ENCODE results near the gene CCDC187.

The CCDC187 gene

DNA sequence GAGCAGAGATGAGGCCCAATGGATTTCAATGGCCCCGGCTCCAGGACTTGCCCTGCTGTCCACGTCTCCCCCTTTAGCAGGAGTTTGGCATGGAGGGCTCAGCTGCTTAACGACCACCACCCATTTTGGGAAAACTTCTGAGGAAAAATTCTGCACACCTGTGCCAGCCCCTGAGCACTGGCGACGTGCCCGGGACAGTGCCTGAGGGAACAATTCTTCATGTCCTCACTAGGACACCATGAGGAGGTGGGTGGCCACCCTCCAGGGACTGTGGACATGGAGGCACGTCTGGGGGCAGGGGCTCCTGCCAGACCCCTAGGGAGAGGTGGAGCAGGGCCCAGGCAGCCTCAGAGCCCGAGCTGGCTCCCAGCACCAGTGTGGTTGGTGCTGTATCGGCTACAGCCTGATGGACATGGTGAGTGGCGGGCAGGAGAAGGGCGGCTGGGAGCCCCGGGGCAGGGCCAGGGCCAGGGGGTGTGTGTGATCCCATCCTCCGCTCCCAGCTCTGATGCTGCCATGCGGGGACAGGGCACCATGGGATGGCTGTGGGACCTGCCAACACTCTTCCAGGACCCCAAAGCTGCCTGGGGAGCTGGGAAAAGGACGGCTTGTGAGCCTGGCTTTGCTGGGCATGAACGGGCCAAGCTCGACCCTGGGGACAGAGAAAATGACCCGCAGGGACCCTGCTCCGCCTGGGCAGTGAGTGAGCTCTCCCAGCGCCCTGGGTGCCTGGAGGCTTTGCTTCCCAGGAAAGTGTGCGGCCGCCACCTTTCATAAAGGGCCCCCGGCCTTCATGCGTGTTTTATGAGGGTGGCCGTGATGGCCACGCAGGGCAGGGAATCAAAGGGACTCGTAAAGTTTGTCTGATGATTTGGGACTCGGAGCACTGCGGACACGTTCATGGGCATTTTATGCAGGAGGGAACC is 54.7 kb downstream of the CCDC187 start:
- peaks cover 7% of the 10 kb centered on the region for H3K4me1 ChIP-seq (ENCODE audit: control insufficient read depth, insufficient read depth, low read length)
- H3K9ac ChIP-seq (ENCODE audit: low read length) = no peak overlapping the region
- H3K36me3 ChIP-seq (ENCODE audit: control insufficient read depth, insufficient read depth, low read length) = no peaks in the 10 kb centered on the region
- no peak overlapping the region for H3K4me3 ChIP-seq (ENCODE audit: low read length)
- H3K27me3 ChIP-seq (ENCODE audit: control insufficient read depth, insufficient read depth, low read length) = no peaks in the 10 kb centered on the region
- no peak overlapping the region for H3K27ac ChIP-seq (ENCODE audit: low read depth, low read length)

DNA sequence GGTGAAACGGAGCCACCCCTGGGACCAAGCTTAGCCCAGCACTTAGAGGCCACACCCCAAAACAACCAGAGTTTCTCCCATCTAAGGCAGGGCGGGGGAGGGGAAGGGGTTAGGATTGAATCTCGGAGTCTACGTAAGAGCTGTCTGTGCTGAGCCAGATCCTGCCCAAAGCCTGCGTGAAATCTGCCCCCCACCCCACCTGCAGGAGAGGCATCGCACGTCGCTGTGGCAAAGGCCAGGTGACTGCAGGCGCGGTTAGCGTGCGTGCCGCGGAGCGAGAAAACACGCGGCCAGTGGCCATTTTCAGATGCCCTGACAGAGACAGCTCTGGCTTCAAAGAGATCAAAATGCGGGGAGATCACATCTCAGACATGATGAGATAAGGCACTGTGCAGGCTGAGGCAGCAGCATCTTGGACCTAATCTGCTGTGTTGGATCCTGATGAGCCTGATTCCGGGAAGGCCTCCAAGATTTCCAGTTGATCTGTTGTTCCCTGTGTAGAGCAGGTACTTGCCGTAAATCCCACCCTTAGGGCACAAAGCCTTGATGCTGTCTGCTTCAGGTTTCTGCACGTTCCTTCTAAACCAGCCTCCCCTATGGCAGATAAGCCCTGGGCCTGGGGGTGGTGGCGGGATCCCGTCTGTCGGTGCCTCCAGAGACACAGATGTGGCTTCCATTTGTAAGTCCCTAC is 55.8 kb downstream of the CCDC187 start:
- H3K27me3 ChIP-seq (ENCODE audit: control insufficient read depth, insufficient read depth, low read length) = no peaks in the 10 kb centered on the region
- H3K4me3 ChIP-seq (ENCODE audit: low read length) = no peak overlapping the region
- H3K9ac ChIP-seq (ENCODE audit: low read length) = no peak overlapping the region
- peaks cover 7% of the 10 kb centered on the region for H3K4me1 ChIP-seq (ENCODE audit: control insufficient read depth, insufficient read depth, low read length)
- no peak overlapping the region for H3K27ac ChIP-seq (ENCODE audit: low read depth, low read length)
- no peaks in the 10 kb centered on the region for H3K36me3 ChIP-seq (ENCODE audit: control insufficient read depth, insufficient read depth, low read length)

DNA sequence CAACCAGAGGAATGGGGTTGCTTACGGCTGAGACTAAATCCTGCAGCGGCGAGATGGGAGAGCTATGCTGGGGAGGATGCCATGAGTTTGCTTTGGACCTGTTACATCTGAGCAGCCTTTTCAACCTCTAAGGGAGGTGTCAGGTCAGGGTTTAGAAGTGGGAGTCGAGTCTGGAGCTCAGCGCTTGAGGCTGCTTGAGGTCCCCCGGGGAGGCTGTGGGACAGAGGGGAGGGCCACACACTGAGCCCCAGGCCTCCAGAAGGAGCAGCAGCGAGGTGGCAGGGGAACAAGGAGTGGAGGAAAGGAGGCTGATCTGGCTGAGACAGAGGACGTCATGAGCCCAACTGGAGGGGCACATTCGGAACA is 56.4 kb downstream of the CCDC187 start:
- no peak overlapping the region for H3K27ac ChIP-seq (ENCODE audit: low read depth, low read length)
- no peaks in the 10 kb centered on the region for H3K36me3 ChIP-seq (ENCODE audit: control insufficient read depth, insufficient read depth, low read length)
- peaks cover 7% of the 10 kb centered on the region for H3K4me1 ChIP-seq (ENCODE audit: control insufficient read depth, insufficient read depth, low read length)
- no peaks in the 10 kb centered on the region for H3K27me3 ChIP-seq (ENCODE audit: control insufficient read depth, insufficient read depth, low read length)
- no peak overlapping the region for H3K4me3 ChIP-seq (ENCODE audit: low read length)
- H3K9ac ChIP-seq (ENCODE audit: low read length) = no peak overlapping the region

DNA sequence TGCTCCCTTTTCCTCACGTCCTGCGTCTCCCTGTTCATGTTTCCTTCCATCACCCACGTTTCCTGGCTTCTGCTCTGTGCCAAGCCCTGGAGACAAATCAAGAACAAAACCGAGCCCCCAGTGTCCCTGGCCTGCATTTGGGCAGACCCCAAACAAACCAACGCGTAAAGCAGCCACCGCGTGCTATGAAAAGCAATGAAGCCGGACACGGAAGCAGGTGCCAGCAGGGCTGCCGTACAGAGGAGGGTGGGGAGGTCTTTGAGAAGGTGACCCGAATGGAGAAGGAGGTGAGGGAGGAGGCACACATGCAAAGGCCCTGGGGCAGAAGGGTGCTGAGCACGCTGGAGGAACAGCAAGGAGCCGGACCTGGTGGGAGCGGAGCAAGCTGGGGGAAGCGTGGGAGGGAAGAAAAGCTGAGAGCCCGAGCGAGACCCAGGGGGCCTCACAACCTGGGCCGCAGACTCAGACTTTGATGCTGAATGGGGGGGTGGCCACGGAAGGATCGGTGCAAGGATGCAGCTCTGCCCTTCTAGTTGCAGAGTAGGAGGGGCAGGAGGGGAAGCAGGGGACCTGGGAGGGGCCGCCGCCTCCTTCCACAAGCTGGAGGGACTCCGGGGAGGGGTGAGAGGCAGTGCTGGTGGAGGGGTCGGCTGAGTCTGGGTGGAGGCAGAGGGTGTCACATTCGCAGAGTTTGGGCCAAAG is 56.9 kb downstream of the CCDC187 start:
- Histone ChIP-seq H3K4me3 (ENCODE audit: low read length) (no peak overlapping the region), H3K27me3 (ENCODE audit: control insufficient read depth, insufficient read depth, low read length) (no peaks in the 10 kb centered on the region), H3K4me1 (ENCODE audit: control insufficient read depth, insufficient read depth, low read length) (peaks cover 7% of the 10 kb centered on the region), H3K27ac (ENCODE audit: low read depth, low read length) (no peak overlapping the region), H3K9ac (ENCODE audit: low read length) (no peak overlapping the region), H3K36me3 (ENCODE audit: control insufficient read depth, insufficient read depth, low read length) (no peaks in the 10 kb centered on the region)

DNA sequence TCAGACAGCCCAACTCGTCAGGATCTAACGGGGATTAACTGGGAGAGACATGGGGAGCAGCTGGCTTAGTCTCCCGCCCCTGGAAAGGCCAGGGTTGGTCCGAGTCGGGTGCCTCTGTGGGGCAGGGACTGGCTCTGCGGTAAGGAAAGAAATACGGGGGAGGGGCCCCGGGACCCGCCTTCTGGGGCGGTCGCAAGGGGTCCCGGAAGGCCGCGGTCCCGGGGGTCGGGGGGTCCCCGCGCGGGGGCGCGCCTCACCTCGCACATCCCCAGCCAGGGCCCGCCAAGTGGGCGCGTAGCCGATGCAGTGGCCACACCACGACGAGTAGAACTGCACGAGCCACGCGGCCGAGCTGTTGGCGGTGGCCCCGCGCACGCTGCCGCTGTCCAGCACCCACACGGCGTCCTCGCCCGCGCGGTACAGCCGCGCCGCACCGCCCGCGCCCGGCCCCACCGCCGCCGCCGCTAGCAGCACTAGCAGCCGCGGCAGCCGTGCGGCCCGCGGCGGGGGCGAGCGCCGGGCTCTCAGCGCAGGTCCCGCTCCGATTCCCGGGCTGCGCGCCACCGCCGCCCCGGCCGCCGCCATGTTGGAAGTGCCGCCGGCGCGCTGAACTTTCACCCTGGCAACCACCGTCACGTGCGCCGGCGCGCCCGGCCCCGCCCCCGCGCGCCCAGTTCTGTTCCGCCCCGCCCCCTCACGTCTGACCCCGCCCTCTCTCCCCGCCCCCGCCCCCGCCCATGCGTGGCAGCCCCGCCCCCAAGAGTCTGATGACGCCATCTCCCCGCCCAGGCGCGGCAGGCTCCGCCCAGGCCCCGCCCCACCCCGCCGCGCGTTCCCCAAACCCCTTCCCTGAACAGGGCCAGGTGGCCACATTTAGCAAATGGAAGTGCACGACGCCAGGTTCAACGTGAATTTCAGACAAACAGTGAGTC is 58.4 kb downstream of the CCDC187 start, which contains the start of gene QSOX2:
Gene QSOX2 (minus strand): TSS at position 594 of the 932 bp plus-strand sequence. CDS start 9 bp downstream, at position 585.
- peak within 1 kb of the TSS; percentile 78 for H3K4me3 ChIP-seq (ENCODE audit: low read length)
- H3K27me3 ChIP-seq (ENCODE audit: control insufficient read depth, insufficient read depth, low read length) = no peaks in the 10 kb centered on the region
- H3K36me3 ChIP-seq (ENCODE audit: control insufficient read depth, insufficient read depth, low read length) = no peaks in the 10 kb centered on the region
- H3K9ac ChIP-seq (ENCODE audit: low read length) = peak within 1 kb of the TSS; percentile 61
- H3K27ac ChIP-seq (ENCODE audit: low read depth, low read length) = no peak within 1 kb of the TSS
- H3K4me1 ChIP-seq (ENCODE audit: control insufficient read depth, insufficient read depth, low read length) = peaks cover 7% of the 10 kb centered on the region

DNA sequence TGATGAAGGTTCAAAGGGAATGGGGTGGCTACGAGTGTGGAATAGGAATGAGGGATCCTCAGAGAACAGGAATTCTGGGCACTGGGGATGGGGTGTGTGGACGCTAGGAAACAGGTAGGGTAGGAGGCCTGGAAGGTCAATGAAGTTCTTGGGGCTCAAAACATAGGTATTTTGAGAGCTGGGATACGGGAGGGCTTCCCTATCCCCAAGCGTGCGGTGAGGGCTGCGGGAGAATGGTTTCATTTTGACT is 59.0 kb downstream of the CCDC187 start:
- H3K27ac ChIP-seq (ENCODE audit: low read depth, low read length) = no peak overlapping the region
- peak overlapping the region; percentile 61 for H3K9ac ChIP-seq (ENCODE audit: low read length)
- peak overlapping the region; percentile 78 for H3K4me3 ChIP-seq (ENCODE audit: low read length)
- H3K4me1 ChIP-seq (ENCODE audit: control insufficient read depth, insufficient read depth, low read length) = peaks cover 7% of the 10 kb centered on the region
- H3K36me3 ChIP-seq (ENCODE audit: control insufficient read depth, insufficient read depth, low read length) = no peaks in the 10 kb centered on the region
- H3K27me3 ChIP-seq (ENCODE audit: control insufficient read depth, insufficient read depth, low read length) = no peaks in the 10 kb centered on the region

DNA sequence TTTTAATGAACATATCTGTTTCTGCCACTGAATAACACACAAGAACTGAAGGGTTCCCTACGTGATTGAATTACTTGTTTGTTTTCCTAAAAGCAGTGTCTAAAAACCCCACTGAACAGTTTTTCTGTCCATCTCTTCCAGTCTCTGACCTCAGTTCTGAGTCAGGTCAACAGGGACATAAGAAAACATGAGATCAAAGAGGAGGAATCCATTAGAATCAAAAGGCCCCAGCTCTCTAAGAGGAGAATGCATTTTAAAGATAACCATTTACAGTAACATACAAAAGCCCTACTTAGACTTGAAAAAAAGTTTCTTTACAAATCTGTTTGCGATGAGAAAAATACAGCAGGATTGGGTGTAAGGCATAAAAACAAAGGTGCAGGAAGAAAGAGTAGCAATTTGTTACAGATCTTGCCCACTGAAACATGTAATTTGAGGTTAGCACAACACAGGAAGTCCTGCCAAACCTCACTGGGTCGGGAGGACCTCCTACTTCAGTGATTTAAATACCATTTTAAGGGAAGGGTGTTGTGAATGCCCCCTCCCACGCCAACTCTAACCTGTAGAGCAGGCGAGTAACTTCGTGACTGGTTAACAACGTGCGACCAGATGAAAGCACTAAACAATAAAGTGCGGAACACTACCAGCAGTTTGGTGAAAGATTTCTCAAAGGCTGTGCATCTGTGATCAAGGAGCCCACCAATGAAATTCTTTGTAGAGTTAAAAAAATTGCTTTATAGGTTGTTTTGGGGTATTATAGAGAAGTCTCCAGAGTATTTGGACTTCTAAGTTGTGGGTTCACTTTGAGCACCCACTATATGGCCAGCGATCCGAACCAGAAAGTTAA is 59.5 kb downstream of the CCDC187 start:
- Histone ChIP-seq H3K27ac (ENCODE audit: low read depth, low read length) (no peak overlapping the region), H3K27me3 (ENCODE audit: control insufficient read depth, insufficient read depth, low read length) (no peaks in the 10 kb centered on the region), H3K36me3 (ENCODE audit: control insufficient read depth, insufficient read depth, low read length) (no peaks in the 10 kb centered on the region), H3K9ac (ENCODE audit: low read length) (peak overlapping the region; percentile 61), H3K4me1 (ENCODE audit: control insufficient read depth, insufficient read depth, low read length) (peaks cover 7% of the 10 kb centered on the region), H3K4me3 (ENCODE audit: low read length) (peak overlapping the region; percentile 78)

DNA sequence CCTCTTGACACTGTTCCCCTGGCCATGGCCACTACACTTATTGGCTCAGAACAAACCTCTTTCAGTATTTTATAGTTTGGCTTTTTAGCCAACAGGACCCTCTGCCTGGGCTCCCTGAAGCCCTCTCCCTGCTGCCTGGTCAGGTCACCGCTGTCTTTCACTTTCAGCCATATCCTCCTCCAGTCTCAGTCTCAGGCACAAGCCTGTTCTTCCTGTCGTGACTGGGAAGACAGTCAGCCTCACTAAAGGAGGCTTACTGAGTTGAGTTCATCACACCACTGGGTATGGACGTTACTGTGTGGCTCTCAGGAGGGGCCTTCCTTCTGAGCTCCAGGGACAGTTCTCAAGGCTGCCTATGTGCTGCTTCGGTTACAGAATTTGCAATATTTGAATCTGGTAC is 60.3 kb downstream of the CCDC187 start:
- Histone ChIP-seq H3K9ac (ENCODE audit: low read length) (no peak overlapping the region), H3K4me3 (ENCODE audit: low read length) (no peak overlapping the region), H3K36me3 (ENCODE audit: control insufficient read depth, insufficient read depth, low read length) (no peaks in the 10 kb centered on the region), H3K4me1 (ENCODE audit: control insufficient read depth, insufficient read depth, low read length) (peaks cover 7% of the 10 kb centered on the region), H3K27ac (ENCODE audit: low read depth, low read length) (no peak overlapping the region), H3K27me3 (ENCODE audit: control insufficient read depth, insufficient read depth, low read length) (no peaks in the 10 kb centered on the region)

DNA sequence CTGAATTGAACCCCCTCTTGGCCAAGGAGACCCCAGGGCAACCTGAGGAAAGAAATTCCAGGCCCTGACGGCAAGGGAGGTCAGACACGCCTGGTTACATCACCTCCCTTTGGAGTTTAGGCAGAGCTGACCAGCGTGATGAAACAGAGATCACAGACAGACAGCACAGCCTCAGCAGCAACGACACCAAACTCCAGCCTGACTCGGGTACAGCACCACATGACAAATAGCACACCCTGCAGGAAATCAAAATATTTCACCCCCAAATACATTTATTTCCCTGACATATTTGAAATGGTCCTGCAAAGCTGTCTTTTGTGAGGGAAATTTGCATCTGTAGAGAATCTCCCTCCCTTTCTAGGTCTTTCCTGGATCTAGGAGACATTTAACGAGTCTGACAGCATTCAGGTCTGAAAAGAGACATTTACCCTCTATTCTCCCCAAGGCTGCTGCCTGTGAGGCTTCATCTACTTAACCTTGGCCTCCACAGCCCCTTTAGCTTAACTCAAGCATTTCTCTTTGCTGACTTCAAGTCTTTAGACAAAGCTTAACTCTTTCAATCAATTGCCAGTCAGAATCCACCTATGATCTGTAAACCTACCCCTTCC is 60.9 kb downstream of the CCDC187 start:
- H3K27ac ChIP-seq (ENCODE audit: low read depth, low read length) = no peak overlapping the region
- H3K4me3 ChIP-seq (ENCODE audit: low read length) = no peak overlapping the region
- H3K27me3 ChIP-seq (ENCODE audit: control insufficient read depth, insufficient read depth, low read length) = no peaks in the 10 kb centered on the region
- no peak overlapping the region for H3K9ac ChIP-seq (ENCODE audit: low read length)
- H3K36me3 ChIP-seq (ENCODE audit: control insufficient read depth, insufficient read depth, low read length) = no peaks in the 10 kb centered on the region
- H3K4me1 ChIP-seq (ENCODE audit: control insufficient read depth, insufficient read depth, low read length) = peaks cover 7% of the 10 kb centered on the region

DNA sequence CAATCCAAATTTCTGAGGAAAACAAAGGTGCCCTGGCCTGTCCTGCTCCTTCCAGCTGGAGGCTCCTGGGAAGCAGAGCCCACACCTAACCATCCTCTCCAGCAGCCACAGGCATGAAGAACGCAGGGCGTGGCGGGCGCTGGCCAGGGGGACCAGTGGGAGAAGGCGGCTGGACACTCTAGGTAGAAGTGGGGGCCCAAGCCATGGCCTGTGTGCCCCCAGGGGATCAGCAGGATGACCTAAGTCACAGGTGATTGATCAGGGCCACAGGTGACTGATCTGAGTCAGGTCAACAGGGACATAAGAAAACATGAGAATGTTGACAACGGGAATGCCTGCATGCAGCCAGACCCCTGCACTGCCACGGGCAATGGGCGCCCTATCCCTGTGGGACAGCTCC is 61.6 kb downstream of the CCDC187 start:
- Histone ChIP-seq H3K9ac (ENCODE audit: low read length) (no peak overlapping the region), H3K27ac (ENCODE audit: low read depth, low read length) (no peak overlapping the region)

DNA sequence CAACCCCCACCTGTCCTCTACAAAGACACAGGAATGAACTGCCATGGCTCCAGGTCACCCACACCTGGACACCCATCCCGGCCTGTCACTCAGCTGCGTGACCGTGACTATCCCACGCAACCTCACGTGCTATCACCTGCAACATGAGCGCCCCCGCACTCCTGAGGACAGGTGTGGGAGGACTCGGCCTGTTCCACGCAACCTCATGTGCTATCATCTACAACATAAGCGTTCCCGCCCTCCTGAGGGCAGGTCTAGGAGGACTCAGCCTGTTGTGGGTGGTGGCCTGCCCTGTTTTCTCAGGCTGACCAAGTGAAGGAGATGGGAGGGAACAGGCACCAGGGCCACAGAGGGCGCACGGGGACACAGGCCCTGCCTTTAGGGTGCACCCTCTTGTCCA is 62.4 kb downstream of the CCDC187 start:
- H3K36me3 ChIP-seq (ENCODE audit: control insufficient read depth, insufficient read depth, low read length) = no peaks in the 10 kb centered on the region
- no peak overlapping the region for H3K9ac ChIP-seq (ENCODE audit: low read length)
- no peaks in the 10 kb centered on the region for H3K27me3 ChIP-seq (ENCODE audit: control insufficient read depth, insufficient read depth, low read length)
- H3K27ac ChIP-seq (ENCODE audit: low read depth, low read length) = no peak overlapping the region
- H3K4me1 ChIP-seq (ENCODE audit: control insufficient read depth, insufficient read depth, low read length) = peaks cover 7% of the 10 kb centered on the region
- H3K4me3 ChIP-seq (ENCODE audit: low read length) = no peak overlapping the region

More for the DNA sequence above, 61.6 kb downstream of the CCDC187 start:
- Histone ChIP-seq H3K27me3 (ENCODE audit: control insufficient read depth, insufficient read depth, low read length) (no peaks in the 10 kb centered on the region), H3K4me1 (ENCODE audit: control insufficient read depth, insufficient read depth, low read length) (peaks cover 7% of the 10 kb centered on the region), H3K36me3 (ENCODE audit: control insufficient read depth, insufficient read depth, low read length) (no peaks in the 10 kb centered on the region), H3K4me3 (ENCODE audit: low read length) (no peak overlapping the region)
